Hippocampal formation (tissue), 2 donors: ENCODE results near the gene PPP2R5C.
"Not testable (repeated sequence)": the region's sequence is repeated elsewhere in the genome, so short reads cannot be mapped to it uniquely, and the experiment has no call there.

Experiments used
- DNase-seq, 2 donors: peaks; one replicate each; lab custom pipeline; 2025; lab: John Stamatoyannopoulos, UW

Gene PPP2R5C

DNA sequence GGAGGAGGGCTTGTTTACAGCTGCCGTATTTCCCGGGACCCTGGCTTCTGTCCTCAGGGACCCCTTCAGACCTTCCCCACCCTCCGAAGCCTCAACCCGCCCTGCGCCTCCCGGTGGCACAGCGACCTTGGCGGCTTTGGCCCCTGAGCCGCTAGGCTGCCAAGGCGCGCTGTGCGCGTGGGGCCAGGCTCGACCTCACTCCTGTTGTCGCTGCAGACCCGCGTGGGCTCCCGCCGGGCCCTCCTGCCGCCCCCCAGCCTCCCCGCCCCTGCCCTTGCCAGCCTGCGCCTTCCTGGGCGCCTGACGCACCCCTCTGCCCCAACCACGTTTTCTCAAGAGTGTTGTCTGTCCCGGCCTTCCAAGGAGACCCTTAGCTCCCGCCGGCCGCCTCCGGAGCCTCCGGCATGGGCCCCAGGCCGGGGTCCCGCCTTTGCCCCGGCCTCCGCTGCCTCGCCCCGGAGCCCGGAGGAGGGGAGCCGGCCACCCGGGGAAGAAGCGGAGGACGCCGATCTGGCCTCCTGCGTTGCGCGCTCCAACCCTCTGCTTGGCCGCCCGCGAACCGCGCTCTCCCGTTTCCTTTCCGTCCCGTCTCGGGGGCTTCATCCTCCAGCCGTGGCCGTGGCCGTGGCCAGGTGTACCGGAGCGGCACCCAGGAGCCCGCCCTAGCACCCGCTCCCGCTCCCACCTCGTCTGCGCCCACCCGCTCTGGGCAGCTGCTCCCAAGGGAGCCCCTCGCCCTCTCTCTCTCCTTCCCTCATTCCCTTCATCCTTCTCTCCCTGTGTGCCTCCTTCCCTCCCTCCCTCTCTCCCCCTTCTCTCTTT lies 19.9 kb downstream of the PPP2R5C start:
- no peak for DNase-seq

DNA sequence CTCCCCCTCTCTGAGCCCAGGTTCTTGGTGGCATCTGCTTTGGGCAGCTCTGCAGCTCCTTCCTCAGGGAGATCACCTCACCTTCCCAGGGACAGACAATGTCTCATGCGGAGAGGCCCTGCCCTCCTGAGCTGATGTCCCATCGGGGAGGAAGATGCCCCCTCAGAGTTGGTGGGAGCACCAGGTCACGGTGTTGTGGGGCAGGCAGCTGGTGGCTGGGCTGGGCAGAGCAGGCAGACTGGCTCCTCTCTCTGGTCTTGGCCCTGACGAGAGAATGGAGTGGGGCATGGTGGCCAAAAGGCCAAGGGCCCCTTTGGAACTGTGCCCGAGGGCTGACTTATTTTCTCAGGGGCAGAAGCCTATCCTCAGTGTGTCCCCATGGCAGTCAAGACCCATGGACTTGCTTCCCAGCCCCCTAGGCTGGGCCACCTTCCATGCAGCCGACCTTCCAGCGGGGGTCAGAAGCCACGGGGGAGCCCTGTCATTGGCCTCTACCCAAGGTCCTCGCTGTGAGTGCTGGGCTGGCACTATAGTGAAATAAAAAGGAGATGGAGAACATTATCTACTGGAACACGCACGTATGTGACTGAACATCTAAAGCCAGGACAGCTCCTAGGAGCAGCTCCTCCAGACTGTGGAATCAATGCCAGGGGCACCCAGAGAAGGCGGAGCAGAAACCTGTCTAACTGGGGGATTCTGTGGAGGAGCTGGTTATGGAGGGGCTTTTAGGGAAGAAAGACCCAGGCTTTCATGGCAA lies 21.9 kb downstream of the PPP2R5C start:
- DNase-seq = no peak

DNA sequence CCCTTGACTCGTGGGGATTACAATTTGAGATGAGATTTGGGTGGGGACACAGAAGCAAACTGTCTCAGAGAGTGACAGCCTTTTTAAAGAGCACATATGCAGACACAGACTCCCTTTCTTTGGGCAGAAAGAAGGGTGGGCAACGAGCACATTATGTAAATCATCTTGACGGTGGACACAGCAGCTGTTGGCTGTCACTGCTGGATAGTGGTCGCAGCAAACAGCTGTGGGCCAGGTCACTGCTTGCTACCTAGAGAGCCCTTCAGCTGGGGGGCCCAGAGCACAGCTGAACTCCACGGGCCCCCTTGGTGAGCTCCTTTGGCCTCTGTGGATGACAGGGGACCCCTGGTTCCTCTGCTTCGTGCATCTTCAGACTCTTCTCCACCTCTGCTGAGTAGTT lies 23.1 kb downstream of the PPP2R5C start:
- DNase-seq = no peak

DNA sequence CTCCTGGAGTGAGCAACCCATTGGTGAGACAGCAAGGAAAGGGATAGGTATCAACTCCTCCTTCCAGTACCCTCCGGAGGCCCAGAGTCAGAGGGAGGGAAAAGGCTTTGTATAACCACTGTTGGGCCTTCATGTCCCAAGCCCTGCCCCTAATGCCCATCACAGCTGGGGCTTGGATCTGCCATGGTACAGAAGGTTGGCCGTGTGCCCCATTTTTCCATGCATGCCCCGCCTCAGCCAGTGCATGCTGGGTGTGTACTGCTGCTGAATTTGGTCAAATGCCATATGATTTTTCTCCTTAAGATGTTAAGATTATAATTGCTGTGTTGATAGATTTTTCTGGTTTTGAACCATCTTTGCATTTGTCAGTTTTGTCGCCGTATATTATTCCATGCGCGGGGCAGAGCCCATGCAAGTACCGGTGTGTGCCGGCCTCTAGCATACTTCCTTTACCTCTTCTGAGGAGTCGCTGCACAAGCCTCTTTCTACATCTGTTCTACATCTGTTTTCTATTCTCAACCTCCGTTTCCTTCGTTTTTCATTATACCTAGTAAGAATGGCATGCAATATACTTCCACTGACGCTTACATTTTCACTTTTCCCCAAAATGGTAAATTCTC lies 26.6 kb downstream of the PPP2R5C start:
- peak in 1 of 2 donors; percentile 40 for DNase-seq

DNA sequence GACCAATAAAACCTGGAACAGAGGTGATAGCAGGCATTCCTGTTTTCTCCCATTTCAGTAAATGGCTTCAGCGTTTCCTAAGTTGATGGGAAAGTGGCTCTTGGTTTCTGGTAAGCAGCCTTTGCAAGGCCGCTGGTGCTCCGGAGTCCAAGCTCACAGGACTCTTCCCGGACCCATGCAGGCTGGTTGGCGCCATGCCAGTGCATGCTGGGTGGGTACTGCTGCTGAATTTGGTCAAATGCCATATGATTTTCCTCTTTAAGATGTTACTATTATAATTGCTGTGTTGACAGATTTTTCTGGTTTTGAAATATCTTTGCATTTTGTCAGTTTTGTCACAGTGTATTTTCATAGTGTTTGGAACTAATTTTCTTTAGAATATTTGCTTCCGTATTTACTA lies 27.7 kb downstream of the PPP2R5C start:
- DNase-seq = no peak

DNA sequence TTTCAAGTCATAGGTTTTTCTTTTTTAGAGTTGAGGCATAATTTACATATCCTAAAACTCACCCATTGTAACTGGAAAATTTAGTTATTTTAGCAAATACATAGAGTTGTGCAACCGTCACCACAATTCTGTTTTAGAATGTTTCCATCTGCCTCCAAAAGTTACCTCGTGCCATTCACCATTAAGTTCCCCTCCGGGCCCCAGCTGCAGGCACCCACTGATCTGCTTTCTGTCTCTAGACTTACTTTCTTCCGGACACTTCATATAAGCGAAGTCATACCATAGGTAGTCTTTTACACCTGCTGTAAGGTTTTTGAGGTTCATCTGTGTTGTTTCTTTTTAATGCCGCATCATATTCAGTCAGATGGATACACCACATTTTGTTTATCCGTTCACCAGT lies 28.7 kb downstream of the PPP2R5C start:
- DNase-seq = no peak

DNA sequence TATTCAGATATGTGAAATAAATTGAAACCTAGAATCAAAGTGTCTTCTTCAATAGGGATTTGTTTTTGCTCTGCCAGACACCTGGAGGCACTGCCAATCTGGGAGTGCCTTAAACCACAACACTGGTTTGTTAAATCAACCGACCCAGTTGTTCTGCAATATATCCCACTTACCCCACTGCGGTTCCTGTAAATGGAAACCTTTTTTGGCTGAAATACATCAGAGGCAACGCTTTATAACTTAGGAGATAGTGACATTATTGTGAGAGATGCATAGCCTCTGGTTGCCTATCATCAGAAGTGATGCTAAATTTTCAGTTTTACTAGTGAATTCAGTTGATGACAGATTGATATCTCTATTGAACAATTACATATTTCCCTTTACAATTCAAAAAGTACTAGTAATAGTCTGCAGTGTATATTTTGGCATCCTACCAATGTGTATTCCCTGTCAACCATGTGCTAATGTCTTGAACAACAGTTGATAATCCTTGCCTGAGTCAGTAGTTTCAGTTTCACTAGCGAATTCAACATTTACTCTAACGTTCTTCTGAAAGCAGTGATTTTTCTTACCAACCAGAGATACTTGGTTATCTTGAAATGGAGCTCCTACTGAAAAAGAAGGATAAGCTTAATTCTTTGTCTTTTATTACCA lies 30.5 kb downstream of the PPP2R5C start:
- no peak for DNase-seq

DNA sequence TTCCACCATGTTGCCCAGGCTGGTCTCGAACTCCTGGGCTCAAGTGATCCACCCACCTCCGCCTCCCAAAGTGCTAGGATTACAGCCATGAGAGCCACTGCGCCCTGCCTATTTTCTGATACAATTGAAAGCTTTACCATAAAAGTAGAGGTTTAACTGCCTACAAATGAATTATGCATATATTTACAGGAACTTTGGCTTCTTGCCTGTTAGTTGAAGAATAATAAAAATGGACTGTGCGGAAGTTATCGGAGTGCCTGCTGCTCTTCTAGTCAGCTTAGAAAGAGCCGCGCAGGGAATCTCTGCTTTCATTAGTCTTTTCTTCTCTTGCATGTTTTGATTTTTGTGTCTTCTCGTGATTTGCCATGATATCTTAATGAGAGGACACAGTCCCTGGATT lies 34.5 kb downstream of the PPP2R5C start:
- DNase-seq = no peak

DNA sequence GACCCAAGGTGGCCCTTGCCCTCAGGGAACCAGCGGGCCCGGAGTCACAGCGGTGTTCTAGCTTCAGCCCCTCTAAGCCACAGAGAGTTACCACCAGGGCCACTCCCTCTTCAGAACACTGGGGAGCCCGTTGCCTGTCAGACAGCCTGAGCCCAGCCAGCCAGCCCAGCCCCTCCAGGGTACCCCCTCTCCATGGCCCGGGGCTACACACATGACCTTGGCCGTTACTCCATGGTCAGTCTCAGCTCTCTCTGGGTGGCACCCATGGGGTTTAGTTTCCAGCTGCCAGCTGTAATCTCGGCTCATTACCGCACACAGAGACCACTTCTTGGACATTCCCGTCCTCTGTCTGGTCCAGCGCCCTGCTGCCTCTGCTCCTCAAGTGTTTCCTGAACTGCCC lies 35.0 kb downstream of the PPP2R5C start:
- DNase-seq = no peak

DNA sequence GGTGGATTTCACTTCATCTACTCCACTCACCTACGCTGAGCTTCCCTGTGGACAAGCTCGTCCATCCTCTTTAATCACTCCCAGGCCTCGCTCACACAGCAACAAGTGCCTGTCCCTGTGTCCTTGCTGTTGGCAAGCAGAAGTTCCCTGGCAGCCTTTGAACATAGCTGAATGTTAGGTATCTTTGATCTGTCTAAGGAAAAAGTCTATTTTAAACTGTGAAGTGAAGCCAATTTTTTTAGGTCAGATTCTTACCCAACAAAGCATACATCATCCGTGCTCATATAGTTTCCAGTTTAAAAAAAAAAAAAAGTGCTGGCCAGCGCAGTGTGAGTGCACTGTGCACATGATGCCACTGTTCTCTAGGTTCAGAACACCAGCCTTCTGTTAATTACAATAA lies 36.3 kb downstream of the PPP2R5C start:
- DNase-seq = no peak

DNA sequence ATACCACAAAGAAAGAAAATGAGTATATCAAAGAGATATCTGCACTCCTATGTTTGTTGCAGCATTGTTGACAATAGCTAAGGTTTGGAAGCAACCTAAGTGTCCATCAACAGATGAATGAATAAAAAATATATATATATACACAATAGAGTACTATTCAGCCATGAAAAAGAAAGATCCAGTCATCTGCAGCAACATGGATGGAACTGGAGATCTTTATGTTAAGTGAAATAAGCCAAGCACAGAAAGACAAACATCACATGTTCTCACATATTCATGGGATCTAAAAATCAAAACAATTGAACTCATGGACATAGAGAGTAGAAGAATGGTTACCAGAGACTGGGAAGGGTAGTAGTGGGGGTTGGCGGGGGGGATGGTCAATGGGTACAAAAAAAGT lies 42.9 kb downstream of the PPP2R5C start:
- not testable (repeated sequence) for DNase-seq

DNA sequence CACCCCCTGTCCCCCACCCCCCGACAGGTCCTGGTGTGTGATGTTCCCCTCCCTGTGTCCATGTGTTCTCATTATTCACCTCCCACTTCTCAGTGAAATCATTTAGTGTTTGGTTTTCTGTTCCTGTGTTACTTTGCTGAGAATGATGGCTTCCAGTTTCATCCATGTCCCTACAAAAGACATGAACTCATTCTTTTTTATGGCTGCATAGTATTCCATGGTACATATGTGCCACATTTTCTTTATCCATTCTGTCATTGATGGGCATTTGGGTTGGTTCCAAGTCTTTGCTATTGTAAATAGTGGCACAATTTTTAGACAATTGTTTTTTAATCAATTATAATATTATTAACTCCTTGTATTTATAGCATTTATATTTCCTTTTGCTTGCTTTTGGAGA lies 44.7 kb downstream of the PPP2R5C start:
- DNase-seq = not testable (repeated sequence)

DNA sequence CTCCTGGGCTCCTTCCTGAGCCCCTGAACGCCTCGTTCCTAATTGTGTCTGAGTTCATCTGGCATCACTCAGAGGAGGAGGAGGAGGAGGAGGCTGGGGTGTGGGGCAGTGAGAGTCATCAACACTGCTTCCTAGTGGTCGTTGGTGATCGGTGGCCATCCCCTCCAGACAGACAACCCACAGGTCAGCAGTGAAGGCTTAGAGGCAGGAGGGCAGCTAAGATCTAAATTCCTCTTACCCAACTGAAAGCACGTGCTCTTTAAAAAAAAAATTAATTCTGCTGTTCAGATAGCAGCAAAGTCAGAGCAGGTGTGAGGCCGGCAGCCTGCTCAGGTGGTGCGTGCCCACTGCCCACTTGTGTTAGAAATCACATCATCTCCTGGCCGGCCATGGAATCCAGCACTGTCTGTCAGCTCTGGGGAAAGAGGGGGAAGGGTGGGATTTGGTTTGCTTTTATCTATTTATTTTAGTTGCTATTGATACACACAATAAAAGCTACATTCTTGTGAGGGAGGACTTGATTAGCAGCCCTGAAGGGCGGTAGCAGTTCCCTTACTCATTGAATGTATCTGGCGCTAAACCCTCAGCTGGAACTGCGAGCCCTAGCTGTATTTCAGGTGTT lies 46.6 kb downstream of the PPP2R5C start:
- no peak for DNase-seq

DNA sequence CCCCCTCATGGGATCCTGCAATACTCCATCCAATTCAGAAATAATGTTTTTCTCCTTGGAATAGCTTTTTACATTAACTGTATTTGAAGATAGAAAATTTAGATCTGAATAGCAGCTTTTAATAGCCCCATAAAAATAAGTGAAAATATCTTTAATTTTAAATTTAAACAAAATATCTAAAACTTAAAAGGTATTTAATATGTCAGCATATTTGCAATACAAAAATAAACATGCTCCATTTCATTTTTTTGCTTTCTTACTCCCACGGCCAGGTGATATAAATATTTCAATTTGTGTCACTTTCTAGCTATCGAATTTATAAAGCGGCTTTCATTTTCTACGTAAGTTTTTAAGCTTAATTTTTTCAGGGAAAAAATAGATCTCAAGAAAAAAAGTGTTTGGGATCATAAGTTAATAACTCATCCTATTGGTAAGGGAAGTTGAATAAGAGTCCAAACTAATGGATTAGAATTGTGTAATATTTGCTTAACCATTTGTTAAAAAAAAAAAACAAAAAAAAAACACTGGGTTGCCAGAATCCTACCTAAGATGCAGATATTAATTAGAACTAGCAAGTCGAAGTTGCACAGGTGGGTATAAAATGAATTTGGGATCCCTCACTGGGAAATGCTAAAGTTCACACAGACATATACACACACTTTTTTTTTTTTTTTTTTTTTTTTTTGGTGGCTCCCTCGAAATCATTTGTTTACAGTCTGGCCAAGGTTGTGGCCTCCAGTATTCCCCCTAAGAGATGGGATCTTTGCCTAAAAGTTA lies 47.6 kb downstream of the PPP2R5C start:
- DNase-seq = no peak

DNA sequence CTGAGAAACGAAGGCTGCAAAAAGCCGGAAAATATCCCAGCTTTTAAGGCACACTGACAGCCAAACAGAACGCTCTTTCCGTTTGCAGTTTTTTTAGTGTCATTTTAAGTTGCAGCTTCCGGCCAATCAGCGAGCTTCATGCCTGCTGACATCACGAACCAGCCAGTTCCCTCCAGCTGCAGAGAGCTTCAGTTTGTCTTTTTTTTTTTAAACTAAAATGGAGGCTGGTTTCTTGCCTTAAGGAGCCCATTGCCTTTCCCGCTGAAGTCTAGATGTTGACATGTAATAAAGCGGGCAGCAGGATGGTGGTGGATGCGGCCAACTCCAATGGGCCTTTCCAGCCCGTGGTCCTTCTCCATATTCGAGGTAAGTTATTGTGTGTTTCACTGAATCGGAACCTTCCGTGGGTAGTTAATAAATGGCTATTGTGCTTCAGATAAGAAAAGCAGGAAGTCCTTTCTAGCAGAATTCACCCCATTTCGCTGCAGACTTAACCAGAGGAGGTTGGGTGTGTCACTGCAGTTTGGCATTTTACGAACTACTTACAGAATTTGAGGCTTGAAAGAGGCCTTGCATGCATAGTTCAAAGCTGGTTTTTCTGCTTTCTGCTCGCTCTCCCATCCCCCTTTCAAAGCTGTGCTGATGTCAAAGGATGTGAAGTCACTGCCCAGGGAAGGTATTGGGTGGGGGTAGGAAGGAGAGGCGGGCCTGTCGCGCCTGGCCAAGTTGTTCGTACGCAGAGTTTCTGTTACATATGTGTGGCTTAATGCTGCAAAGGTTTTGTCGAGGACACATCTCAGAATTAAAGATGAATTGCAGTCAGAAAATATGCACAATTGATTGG lies 48.4 kb downstream of the PPP2R5C start:
- peak; percentile 73 to 90 for DNase-seq

DNA sequence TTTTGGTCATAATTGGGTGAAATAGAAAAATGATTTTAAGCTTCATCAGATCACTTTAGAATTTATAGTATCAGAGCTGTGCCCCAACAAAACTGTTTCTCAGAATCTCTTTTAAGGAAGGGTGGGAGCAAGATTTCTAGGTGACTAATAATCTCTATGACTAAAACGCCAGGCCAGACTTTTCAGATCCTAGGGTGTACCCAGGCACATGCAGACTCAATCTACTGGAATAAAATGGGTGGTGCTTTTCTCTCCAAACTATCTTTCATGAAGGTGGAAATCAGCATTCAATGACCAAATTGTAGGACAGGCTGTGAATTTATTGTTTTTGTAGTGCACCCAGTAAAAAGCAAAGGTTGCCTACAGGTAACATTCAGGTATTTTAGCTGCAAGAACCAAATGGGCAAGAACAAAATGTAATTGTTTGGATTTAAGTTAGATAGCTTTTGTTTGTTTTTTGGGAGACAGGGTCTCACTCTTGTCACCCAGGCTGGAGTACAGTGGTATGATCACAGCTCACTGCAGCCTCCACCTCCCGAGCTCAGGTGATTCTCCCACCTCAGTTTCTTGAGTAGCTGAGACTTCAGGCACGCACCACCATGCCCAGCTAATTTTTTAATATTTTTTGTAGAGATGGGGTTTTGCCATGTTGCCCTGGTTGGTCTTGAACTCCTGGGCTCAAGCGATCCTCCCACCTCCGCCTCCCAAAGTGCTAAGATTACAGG lies 49.5 kb downstream of the PPP2R5C start:
- no peak for DNase-seq

DNA sequence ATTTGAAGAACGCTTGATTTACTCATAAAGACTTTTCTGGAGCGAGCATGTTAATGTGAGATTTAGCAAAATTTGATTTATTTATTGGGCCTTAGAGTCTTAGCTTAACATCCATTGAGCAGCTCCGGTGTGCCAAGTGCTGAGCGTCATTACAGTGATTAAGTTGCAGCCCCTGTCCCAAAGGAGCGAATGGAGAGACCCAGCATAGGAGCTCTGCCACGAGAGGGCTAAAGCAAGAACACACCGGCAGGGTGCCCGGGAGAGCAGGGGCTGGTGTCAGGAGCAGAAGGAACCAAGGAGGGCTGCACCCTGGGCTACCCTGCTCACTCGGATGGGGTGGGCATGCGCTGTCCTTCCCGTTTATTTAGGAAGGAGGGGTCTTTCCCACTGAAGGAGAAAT lies 50.6 kb downstream of the PPP2R5C start:
- no peak for DNase-seq

DNA sequence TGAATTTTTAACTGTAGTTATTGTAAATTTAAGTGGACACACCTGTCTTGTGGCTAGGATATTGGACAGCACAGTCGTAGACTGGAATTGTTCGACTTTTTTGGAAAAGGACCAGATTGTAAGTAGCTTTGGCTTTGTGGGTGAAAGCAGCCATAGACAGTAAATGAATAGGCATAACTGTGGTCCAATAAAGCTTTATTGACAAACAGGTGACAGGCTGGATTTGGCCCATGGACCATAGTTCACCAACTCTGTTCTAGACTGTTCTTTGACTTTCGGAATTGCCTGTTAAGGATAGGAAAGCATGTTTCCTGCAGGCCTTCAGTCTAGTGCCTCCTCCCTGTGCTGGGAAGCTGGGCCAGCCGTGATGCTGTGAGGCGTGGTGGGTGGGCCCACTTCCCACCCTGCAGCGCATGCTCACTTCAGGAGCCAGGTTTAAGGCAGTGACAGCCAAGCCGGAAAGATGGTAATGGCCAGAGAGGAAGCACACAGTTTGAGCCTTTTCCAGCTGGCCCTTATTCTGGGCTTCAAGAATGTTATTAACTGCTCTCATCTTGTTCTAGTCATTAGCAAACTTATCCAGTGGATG lies 51.8 kb downstream of the PPP2R5C start:
- no peak for DNase-seq

DNA sequence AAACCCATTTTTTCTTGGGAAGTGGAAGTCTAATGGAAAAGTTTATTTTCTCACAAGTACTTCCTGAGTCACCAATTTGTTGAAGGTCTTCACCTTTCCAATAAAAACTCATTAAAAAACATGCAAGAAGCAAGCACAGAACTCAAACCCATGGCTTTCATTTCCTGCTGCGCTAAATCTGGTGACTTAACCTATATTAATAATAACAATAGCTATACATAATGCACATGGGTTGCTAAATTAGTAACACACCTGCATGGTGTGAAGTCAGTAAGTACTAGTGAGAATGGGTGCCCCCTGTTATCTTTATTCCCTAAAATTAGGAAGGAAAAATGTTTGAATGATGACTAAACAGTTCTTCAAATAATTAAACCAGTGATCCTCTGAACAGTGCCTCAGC lies 52.3 kb downstream of the PPP2R5C start:
- no peak for DNase-seq
